SIG-M5 (cell line): ENCODE results near the gene DGKD.

ENCODE experiments used
- DNase-seq: peaks from one replicate; lab custom pipeline; 2025; lab: John Stamatoyannopoulos, UW

DGKD gene

GRCh38 chr2:233479616-233480489, 125.6 kb downstream of the DGKD start:
- DNase-seq, result no peak

GRCh38 chr2:233480490-233481202, 126.4 kb downstream of the DGKD start:
- no peak for DNase-seq

GRCh38 chr2:233481368-233482142, 127.3 kb downstream of the DGKD start:
- DNase-seq, result no peak

GRCh38 chr2:233482616-233483015, 128.3 kb downstream of the DGKD start:
- no peak for DNase-seq

- no peak for DNase-seq
Observed at GRCh38 chr2:233485726-233486125, 131.4 kb downstream of the DGKD start.

GRCh38 chr2:233486357-233486756, 132.1 kb downstream of the DGKD start:
- DNase-seq, result no peak

- DNase-seq, result no peak
Observed at GRCh38 chr2:233486778-233487552, 132.7 kb downstream of the DGKD start.

GRCh38 chr2:233487748-233488345, 133.6 kb downstream of the DGKD start:
- no peak for DNase-seq

GRCh38 chr2:233489143-233489542, 134.8 kb downstream of the DGKD start:
- DNase-seq, result no peak

- DNase-seq, result no peak
Observed at GRCh38 chr2:233489666-233490065, 135.4 kb downstream of the DGKD start.

GRCh38 chr2:233490831-233491230, 136.5 kb downstream of the DGKD start:
- DNase-seq, result no peak

- no peak for DNase-seq
Observed at GRCh38 chr2:233491326-233491725, 137.0 kb downstream of the DGKD start.

- DNase-seq, result no peak
Observed at GRCh38 chr2:233492078-233492477, 137.8 kb downstream of the DGKD start.

- DNase-seq, result no peak
Observed at GRCh38 chr2:233492751-233493150, 138.5 kb downstream of the DGKD start.

GRCh38 chr2:233495503-233496496, 141.5 kb downstream of the DGKD start:
- DNase-seq, result no peak

- DNase-seq, result no peak
Observed at GRCh38 chr2:233497692-233498091, 143.4 kb downstream of the DGKD start.

- no peak for DNase-seq
Observed at GRCh38 chr2:233498126-233498525, 143.8 kb downstream of the DGKD start.

GRCh38 chr2:233499928-233500327, 145.6 kb downstream of the DGKD start:
- no peak for DNase-seq

GRCh38 chr2:233501198-233502076, 147.1 kb downstream of the DGKD start:
- DNase-seq, result no peak
